ENCODE data around the gene PSMA1.

DNA sequence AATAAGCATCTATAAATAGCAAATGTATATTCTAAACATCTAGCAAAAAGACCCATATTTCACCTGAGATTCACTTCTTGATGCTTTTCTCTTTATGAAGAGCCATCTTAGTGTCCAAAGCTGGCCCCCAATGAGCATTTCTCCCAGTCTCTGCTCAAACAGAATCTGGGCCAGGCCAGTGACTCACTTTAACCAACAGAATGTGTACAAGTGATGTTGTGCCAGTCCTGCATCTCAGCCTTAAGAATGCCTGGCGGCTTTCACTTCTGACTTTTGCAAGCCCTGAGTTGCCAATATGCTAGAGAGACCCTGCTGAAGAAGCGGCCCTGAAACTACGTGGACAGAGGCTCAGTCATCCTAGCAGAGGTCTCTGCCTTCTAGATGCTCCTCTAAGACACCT lies 13.7 kb downstream of the PSMA1 start:
- TF ChIP-seq, protein P1, sequence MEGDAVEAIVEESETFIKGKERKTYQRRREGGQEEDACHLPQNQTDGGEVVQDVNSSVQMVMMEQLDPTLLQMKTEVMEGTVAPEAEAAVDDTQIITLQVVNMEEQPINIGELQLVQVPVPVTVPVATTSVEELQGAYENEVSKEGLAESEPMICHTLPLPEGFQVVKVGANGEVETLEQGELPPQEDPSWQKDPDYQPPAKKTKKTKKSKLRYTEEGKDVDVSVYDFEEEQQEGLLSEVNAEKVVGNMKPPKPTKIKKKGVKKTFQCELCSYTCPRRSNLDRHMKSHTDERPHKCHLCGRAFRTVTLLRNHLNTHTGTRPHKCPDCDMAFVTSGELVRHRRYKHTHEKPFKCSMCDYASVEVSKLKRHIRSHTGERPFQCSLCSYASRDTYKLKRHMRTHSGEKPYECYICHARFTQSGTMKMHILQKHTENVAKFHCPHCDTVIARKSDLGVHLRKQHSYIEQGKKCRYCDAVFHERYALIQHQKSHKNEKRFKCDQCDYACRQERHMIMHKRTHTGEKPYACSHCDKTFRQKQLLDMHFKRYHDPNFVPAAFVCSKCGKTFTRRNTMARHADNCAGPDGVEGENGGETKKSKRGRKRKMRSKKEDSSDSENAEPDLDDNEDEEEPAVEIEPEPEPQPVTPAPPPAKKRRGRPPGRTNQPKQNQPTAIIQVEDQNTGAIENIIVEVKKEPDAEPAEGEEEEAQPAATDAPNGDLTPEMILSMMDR (IDR thresholded peaks at IDR 0.05; ENCODE audit: insufficient read depth, low read depth, low read length): no peak
- no peak for TF ChIP-seq EZH2 (IDR thresholded peaks at IDR 0.05; ENCODE audit: insufficient read depth, low read length)

Measured in astrocyte (in vitro differentiated cells and primary cell).